Measurements from ENCODE around the gene PRKCG. TPM values are rescaled to one million over a fixed set of nuclear protein-coding genes. Genes with fewer than 3 reads are reported as not detected.

PRKCG gene
- total RNA-seq, 3 donors from 2014 or later = 0.09 to 0.35 TPM; not detected in 1

- no peak for DNase-seq
- TF ChIP-seq, protein P1, sequence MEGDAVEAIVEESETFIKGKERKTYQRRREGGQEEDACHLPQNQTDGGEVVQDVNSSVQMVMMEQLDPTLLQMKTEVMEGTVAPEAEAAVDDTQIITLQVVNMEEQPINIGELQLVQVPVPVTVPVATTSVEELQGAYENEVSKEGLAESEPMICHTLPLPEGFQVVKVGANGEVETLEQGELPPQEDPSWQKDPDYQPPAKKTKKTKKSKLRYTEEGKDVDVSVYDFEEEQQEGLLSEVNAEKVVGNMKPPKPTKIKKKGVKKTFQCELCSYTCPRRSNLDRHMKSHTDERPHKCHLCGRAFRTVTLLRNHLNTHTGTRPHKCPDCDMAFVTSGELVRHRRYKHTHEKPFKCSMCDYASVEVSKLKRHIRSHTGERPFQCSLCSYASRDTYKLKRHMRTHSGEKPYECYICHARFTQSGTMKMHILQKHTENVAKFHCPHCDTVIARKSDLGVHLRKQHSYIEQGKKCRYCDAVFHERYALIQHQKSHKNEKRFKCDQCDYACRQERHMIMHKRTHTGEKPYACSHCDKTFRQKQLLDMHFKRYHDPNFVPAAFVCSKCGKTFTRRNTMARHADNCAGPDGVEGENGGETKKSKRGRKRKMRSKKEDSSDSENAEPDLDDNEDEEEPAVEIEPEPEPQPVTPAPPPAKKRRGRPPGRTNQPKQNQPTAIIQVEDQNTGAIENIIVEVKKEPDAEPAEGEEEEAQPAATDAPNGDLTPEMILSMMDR (IDR thresholded peaks at IDR 0.05) = no peak
- Histone ChIP-seq H3K4me1 (ENCODE audit: low read depth) (peaks cover 27% of the 10 kb centered on the region), H3K4me3 (no peak overlapping the region), H3K9me3 (no peaks in the 10 kb centered on the region), H3K36me3 (ENCODE audit: low read depth) (no peaks in the 10 kb centered on the region)
- no peak for ATAC-seq
- intact Hi-C loops (cut with DNase I, micrococcal nuclease) = no loop called here
Observed at GRCh38 chr19:53875602-53876325, 6.2 kb upstream of the PRKCG start.

- no peak for ATAC-seq
- no peak overlapping the region for H3K4me3 ChIP-seq
- TF ChIP-seq, protein P1 (IDR thresholded peaks at IDR 0.05) = no peak
- no peaks in the 10 kb centered on the region for H3K36me3 ChIP-seq (ENCODE audit: low read depth)
- DNase-seq = no peak
- intact Hi-C loops (cut with DNase I, micrococcal nuclease) = no loop called here
- H3K9me3 ChIP-seq = no peaks in the 10 kb centered on the region
- peaks cover 28% of the 10 kb centered on the region for H3K4me1 ChIP-seq (ENCODE audit: low read depth)
Observed at GRCh38 chr19:53876651-53877224, 5.3 kb upstream of the PRKCG start.

DNA sequence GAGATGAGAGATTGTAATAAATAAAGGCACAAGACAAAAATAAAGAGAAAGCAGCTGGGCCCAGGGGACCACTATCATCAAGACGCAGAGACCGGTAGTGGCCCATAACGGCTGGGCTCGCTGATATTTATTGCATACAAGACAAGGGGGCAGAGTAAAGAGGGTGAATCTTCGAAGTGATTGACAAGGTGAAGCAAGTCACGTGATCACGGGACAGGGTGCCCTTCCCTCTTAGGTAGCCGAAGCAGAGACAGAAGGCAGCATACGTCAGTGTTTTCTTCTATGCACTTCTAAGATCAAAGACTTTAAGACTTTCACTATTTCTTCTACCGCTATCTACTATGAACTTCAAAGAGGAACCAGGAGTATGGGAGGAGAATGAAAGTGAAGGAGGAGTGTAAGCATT is 4.6 kb upstream of the PRKCG start:
- H3K4me3 ChIP-seq = no peak overlapping the region
- no peaks in the 10 kb centered on the region for H3K36me3 ChIP-seq (ENCODE audit: low read depth)
- intact Hi-C loops (cut with DNase I, micrococcal nuclease) = no loop called here
- DNase-seq = no peak
- H3K4me1 ChIP-seq (ENCODE audit: low read depth) = peaks cover 30% of the 10 kb centered on the region
- H3K9me3 ChIP-seq = no peaks in the 10 kb centered on the region
- TF ChIP-seq, protein P1 (IDR thresholded peaks at IDR 0.05) = no peak
- no peak for ATAC-seq

- intact Hi-C loops (cut with DNase I, micrococcal nuclease) = no loop called here
- H3K9me3 ChIP-seq = no peaks in the 10 kb centered on the region
- no peak overlapping the region for H3K4me3 ChIP-seq
- ATAC-seq (no peak), DNase-seq (no peak)
- TF ChIP-seq, protein P1 (IDR thresholded peaks at IDR 0.05) = no peak
- no peaks in the 10 kb centered on the region for H3K36me3 ChIP-seq (ENCODE audit: low read depth)
- peaks cover 26% of the 10 kb centered on the region for H3K4me1 ChIP-seq (ENCODE audit: low read depth)
Observed at GRCh38 chr19:53878776-53879139, 3.2 kb upstream of the PRKCG start.

- H3K4me1 ChIP-seq (ENCODE audit: low read depth) = peaks cover 26% of the 10 kb centered on the region
Observed at GRCh38 chr19:53879140-53880081, 2.6 kb upstream of the PRKCG start.

More at GRCh38 chr19:53879140-53880081, 2.6 kb upstream of the PRKCG start:
- TF ChIP-seq, protein P1 (IDR thresholded peaks at IDR 0.05) = no peak
- ATAC-seq = peak; percentile 96
- H3K9me3 ChIP-seq = no peaks in the 10 kb centered on the region
- DNase-seq = peak; percentile 90 to 93 (median 92)
- peak overlapping the region; percentile 9 for H3K4me3 ChIP-seq
- intact Hi-C loops (cut with DNase I, micrococcal nuclease) = no loop called here
- no peaks in the 10 kb centered on the region for H3K36me3 ChIP-seq (ENCODE audit: low read depth)

Measured in mucosa of descending colon (tissue), 3 donors.